ENCODE data around the gene CYP51A1.

DNA sequence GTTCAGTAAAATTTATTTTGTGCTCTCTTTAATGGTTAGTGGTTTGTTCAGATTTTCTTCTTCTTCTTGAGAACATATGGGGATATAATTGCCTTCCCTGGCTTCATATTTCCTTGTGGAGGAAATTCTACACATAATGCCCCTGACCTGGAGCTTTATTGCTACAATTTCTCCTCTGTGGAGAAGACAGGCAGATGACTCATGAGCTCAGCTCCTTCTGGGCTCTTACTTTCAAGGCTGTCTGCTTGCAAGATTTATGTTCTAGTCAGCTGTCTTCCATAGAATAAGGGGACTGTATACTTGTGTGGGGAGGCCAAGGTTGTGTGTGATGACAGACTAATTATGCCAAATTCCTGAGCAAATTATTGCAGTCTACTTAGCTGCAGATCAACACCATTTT lies 43.1 kb upstream of the CYP51A1 start:
- TF ChIP-seq CTCF (IDR thresholded peaks at IDR 0.05; ENCODE audit: low read depth, low read length, poor library complexity, severe bottlenecking) (no peak), EZH2phosphoT487 (IDR thresholded peaks at IDR 0.05; ENCODE audit: borderline replicate concordance, low read length) (no peak)

All from DOHH2 (cell line).